K562 (cell line): ENCODE measurements around the gene NEU1. TPM values are rescaled to one million over a fixed set of nuclear protein-coding genes. Genes with fewer than 3 reads are reported as not detected.

Source experiments
- BCL6 ChIP-seq: fragments of 250-450 bp; sonication (Bioruptor Pico); IDR thresholded peaks from 2 replicates; pipeline ENCODE4 v1.4.0; 2020
- BMI1 ChIP-seq: fragments of 150-350 bp; IDR thresholded peaks from 2 replicates; pipeline ENCODE4 v1.6.1; 2014; ENCODE audit warnings: low read length
- DNMT1 ChIP-seq: fragments of 450-650 bp; IDR thresholded peaks from 2 replicates; pipeline ENCODE4 v1.6.1; 2016; ENCODE audit warnings: antibody characterized with exemption, mild to moderate bottlenecking
- E2F3 ChIP-seq: fragments of 250-450 bp; sonication (Bioruptor Pico); IDR thresholded peaks from 2 replicates; pipeline ENCODE4 v1.4.0; 2020; ENCODE audit warnings: mild to moderate bottlenecking
- ERF ChIP-seq: fragments of 450-650 bp; formaldehyde crosslinking; IDR thresholded peaks from 2 replicates; pipeline ENCODE4 v1.4.0; 2020; ENCODE audit warnings: mild to moderate bottlenecking, mixed read lengths
- GTF2A2 ChIP-seq: IDR thresholded peaks from 2 replicates; pipeline ENCODE4 v1.6.1; 2016; ENCODE audit warnings: mild to moderate bottlenecking, missing genetic modification characterization, missing compliant biosample characterization
- HDAC8 ChIP-seq: fragments of 450-650 bp; IDR thresholded peaks from 2 replicates; pipeline ENCODE4 v1.6.1; 2016; ENCODE audit warnings: mild to moderate bottlenecking, missing genetic modification characterization, moderate library complexity, missing compliant biosample characterization
- ILF3 ChIP-seq: fragments of 450-650 bp; IDR thresholded peaks from 2 replicates; pipeline ENCODE4 v1.6.1; 2018; ENCODE audit warnings: antibody characterized with exemption, mild to moderate bottlenecking, moderate library complexity, borderline replicate concordance
- KLF1 ChIP-seq: fragments of 450-650 bp; IDR thresholded peaks from 2 replicates; pipeline ENCODE4 v1.6.1; 2016; ENCODE audit warnings: missing genetic modification characterization, missing compliant biosample characterization
- NKRF ChIP-seq: fragments of 450-650 bp; IDR thresholded peaks from 2 replicates; pipeline ENCODE4 v1.6.1; 2016; ENCODE audit warnings: borderline replicate concordance
- PHB2 ChIP-seq: fragments of 450-650 bp; IDR thresholded peaks from 2 replicates; pipeline ENCODE4 v1.6.1; 2017; ENCODE audit warnings: low read depth
- SIRT6 ChIP-seq: IDR thresholded peaks from one replicate; pipeline ENCODE4 v1.6.1; 2012; ENCODE audit warnings: low read depth, mild to moderate bottlenecking, control low read depth, inconsistent platforms, low read length, moderate library complexity
- SUPT5H ChIP-seq: fragments of 450-650 bp; IDR thresholded peaks from 2 replicates; pipeline ENCODE4 v1.6.1; 2016
- TBL1XR1 ChIP-seq, 2 experiments: IDR thresholded peaks; 2 replicates each; pipeline ENCODE4 v1.6.1; 2012; ENCODE audit warnings: improper control_type of control experiment in 2 of 2, low read length in 2 of 2, mild to moderate bottlenecking in 1 of 2
- TEAD1 ChIP-seq, 2 experiments: fragments of 450-650 bp in 1 of 2; sonication (generic) in 1 of 2; formaldehyde crosslinking; IDR thresholded peaks; 2 replicates each; pipeline versions ENCODE4 v1.4.0 to v1.8.0; 2020 to 2022; ENCODE audit warnings: mild to moderate bottlenecking in 2 of 2, missing genetic modification reagents in 1 of 2
- TGIF2 ChIP-seq: sonication (generic); formaldehyde crosslinking; IDR thresholded peaks from 2 replicates; pipeline ENCODE4 v1.8.1; 2022; ENCODE audit warnings: mild to moderate bottlenecking, missing genetic modification reagents, moderate library complexity
- ZBED1 ChIP-seq: IDR thresholded peaks from 2 replicates; pipeline ENCODE4 v1.6.1; 2014
- ZBTB12 ChIP-seq: fragments of 250-450 bp; sonication (Bioruptor Pico); IDR thresholded peaks from 2 replicates; pipeline ENCODE4 v1.4.0; 2020
- ZBTB26 ChIP-seq: fragments of 450-650 bp; formaldehyde crosslinking; IDR thresholded peaks from 2 replicates; pipeline ENCODE4 v1.4.0; 2022; ENCODE audit warnings: missing genetic modification characterization
- ZNF23 ChIP-seq: fragments of 250-450 bp; sonication (Bioruptor Pico); IDR thresholded peaks from 2 replicates; pipeline ENCODE4 v1.4.0; 2020; ENCODE audit warnings: mild to moderate bottlenecking
- ZNF696 ChIP-seq: fragments of 250-450 bp; sonication (Bioruptor Pico); conservative IDR thresholded peaks from 2 replicates; pipeline ENCODE4 v1.4.0; 2020; ENCODE audit warnings: mild to moderate bottlenecking, moderate library complexity
- polyA plus RNA-seq, 8 experiments: library from polyadenylated mRNA; depleted of rRNA in 4 of 8; stranded (reverse) in 5 of 8; unstranded in 3 of 8; fragments of >200 nt; fragmentation: Nextera tagmentation in 2 of 8; fragmentation: Illumina TruSeq in 1 of 8; extraction: Ambion mirVana in 2 of 8; extraction: Trizol in 1 of 8; gene quantifications; 2 replicates each; pipeline versions ENCODE4 v1.2.1 to v1.2.3, GENCODE V29; 2011 to 2014; ENCODE audit warnings: inconsistent platforms in 1 of 8, missing spikeins in 1 of 8
- total RNA-seq, 7 experiments: library from RNA; depleted of rRNA in 6 of 7; stranded (reverse); fragments of >200 nt in 6 of 7; fragmentation: Illumina TruSeq in 2 of 7; extraction: Trizol in 2 of 7; gene quantifications; 2 replicates each; pipeline versions ENCODE4 v1.2.1 to v1.2.3, GENCODE V29; 2011 to 2021; ENCODE audit warnings: low replicate concordance in 1 of 7

NEU1 gene
- total and polyA plus RNA-seq, 9 of the 15 experiments (the other 6 are each of a cell fraction or from before 2014, with no cell fraction given) = 14.8 to 67.8 (median 51.0) TPM

- TF ChIP-seq ZBTB12 (peak; percentile 62; the same call in 1 of the 2 replicates), KLF1 (tag) (peak; percentile 79; the same call in 1 of the 2 replicates), E2F3 (CRISPR knock-in tag) (peak; percentile 99), SIRT6 (peak; percentile 81), TBL1XR1 (IDR thresholded peaks at IDR 0.05; ENCODE audit: low read length in 2 of 2) (peak; percentile 56 to 70; a peak in 3 of 4 replicates), ILF3 (no peak), PHB2 (peak; percentile 81), ZNF23 (CRISPR knock-in tag) (peak; percentile 50; the same call in 1 of the 2 replicates), BMI1 (no peak), ZNF696 (peak; percentile 76; the same call in 1 of the 2 replicates), ZBTB26 (CRISPR knock-in tag) (peak; percentile 97), BCL6 (CRISPR knock-in tag) (peak; percentile 71), DNMT1 (0 out of 2 replicates have a peak, but pooled peaks have one; percentile 74), TEAD1 (CRISPR knock-in tag; IDR thresholded peaks at IDR 0.05) (peak; percentile 65 to 71; a peak in 3 of 4 replicates), GTF2A2 (tag) (peak; percentile 97), ERF (CRISPR knock-in tag) (peak; percentile 93), TGIF2 (CRISPR knock-in tag) (peak; percentile 93), NKRF (peak; percentile 93), HDAC8 (tag) (peak; percentile 87; the same call in 1 of the 2 replicates), ZBED1 (peak; percentile 90), SUPT5H (peak; percentile 100)
These were observed 28.0 kb downstream of the NEU1 start (continued) for GRCh38 chr6:31834367-31835250.
